Mesenchymal stem cell (in vitro differentiated cells and primary cell): ENCODE results near the gene FBN2.

Experiments
- DNase-seq: peaks from one replicate; pipeline ENCODE4 v3.0.0-alpha.2; 2013
- H2AFZ ChIP-seq: one replicate; pipeline ENCODE4 v1.6.1; 2013; ENCODE audit warnings: low read depth, mild to moderate bottlenecking, control low read depth, inconsistent platforms, low read length, moderate library complexity
- H2AK5ac ChIP-seq: 2 replicates; pipeline ENCODE4 v1.6.1; 2013; ENCODE audit warnings: low read length, moderate library complexity, mild to moderate bottlenecking, inconsistent platforms; ENCODE audit not compliant: severe bottlenecking
- H2BK120ac ChIP-seq: one replicate; pipeline ENCODE4 v1.6.1; 2013; ENCODE audit warnings: low read depth, mild to moderate bottlenecking, inconsistent platforms, low read length, moderate library complexity
- H2BK12ac ChIP-seq, 2 experiments: one replicate each; pipeline ENCODE4 v1.6.1; 2013; ENCODE audit warnings: inconsistent platforms in 2 of 2, low read length in 2 of 2, mild to moderate bottlenecking in 2 of 2, moderate library complexity in 2 of 2, control low read depth in 1 of 2
- H2BK15ac ChIP-seq: one replicate; pipeline ENCODE4 v1.6.1; 2013; ENCODE audit warnings: mild to moderate bottlenecking, low read depth, inconsistent platforms; ENCODE audit not compliant: poor library complexity, severe bottlenecking
- H2BK5ac ChIP-seq: 2 replicates; pipeline ENCODE4 v1.6.1; 2013; ENCODE audit warnings: low read depth, mild to moderate bottlenecking, low read length, control low read depth, inconsistent platforms; ENCODE audit not compliant: poor library complexity, severe bottlenecking
- H3K14ac ChIP-seq, 2 experiments: one replicate each; pipeline ENCODE4 v1.6.1; 2013; ENCODE audit warnings: inconsistent platforms in 2 of 2, low read length in 2 of 2, control low read depth in 1 of 2, mild to moderate bottlenecking in 1 of 2, moderate library complexity in 1 of 2
- H3K18ac ChIP-seq, 2 experiments: one replicate each; pipeline ENCODE4 v1.6.1; 2013; ENCODE audit warnings: inconsistent platforms in 2 of 2, low read length in 2 of 2, control low read depth in 1 of 2, low read depth in 1 of 2, mild to moderate bottlenecking in 1 of 2
- H3K23ac ChIP-seq, 2 experiments: one replicate each; pipeline ENCODE4 v1.6.1; 2013; ENCODE audit warnings: inconsistent platforms in 2 of 2, low read length in 2 of 2, mild to moderate bottlenecking in 2 of 2, moderate library complexity in 2 of 2, control low read depth in 1 of 2
- H3K27ac ChIP-seq: 2 replicates; pipeline ENCODE4 v1.5.1; 2013; ENCODE audit warnings: mild to moderate bottlenecking, moderate library complexity, low read length, control low read depth, inconsistent platforms; ENCODE audit not compliant: poor library complexity, severe bottlenecking
- H3K27me3 ChIP-seq, 2 experiments: 2 replicates each; pipeline versions ENCODE4 v1.6.1 to v1.7.0; 2013; ENCODE audit warnings: low read length in 2 of 2, mild to moderate bottlenecking in 2 of 2, moderate library complexity in 2 of 2, control low read depth in 1 of 2, inconsistent platforms in 1 of 2; ENCODE audit not compliant: control insufficient read depth in 1 of 2, insufficient read depth in 1 of 2
- H3K36me3 ChIP-seq, 2 experiments: 2 replicates each; pipeline versions ENCODE4 v1.6.1 to v1.7.0; 2013; ENCODE audit warnings: low read length in 2 of 2, control low read depth in 1 of 2, inconsistent platforms in 1 of 2, low read depth in 1 of 2, mild to moderate bottlenecking in 1 of 2; ENCODE audit not compliant: insufficient read depth in 2 of 2, control insufficient read depth in 1 of 2
- H3K4ac ChIP-seq, 2 experiments: one replicate each; pipeline ENCODE4 v1.6.1; 2013; ENCODE audit warnings: inconsistent platforms in 2 of 2, low read length in 2 of 2, mild to moderate bottlenecking in 2 of 2, moderate library complexity in 2 of 2, control low read depth in 1 of 2, low read depth in 1 of 2
- H3K4me1 ChIP-seq: 2 replicates; pipeline ENCODE4 v1.6.1; 2013; ENCODE audit warnings: low read depth, low read length, control low read depth; ENCODE audit not compliant: control insufficient read depth, insufficient read depth
- H3K4me2 ChIP-seq: 2 replicates; pipeline ENCODE4 v1.6.1; 2013; ENCODE audit warnings: low read length, mild to moderate bottlenecking, inconsistent platforms; ENCODE audit not compliant: poor library complexity, severe bottlenecking
- H3K4me3 ChIP-seq, 2 experiments: 2 replicates each; pipeline versions ENCODE4 v1.5.1 to v1.7.0; 2013; ENCODE audit warnings: low read length in 2 of 2, mild to moderate bottlenecking in 2 of 2, control low read depth in 1 of 2, low read depth in 1 of 2; ENCODE audit not compliant: insufficient read depth in 1 of 2
- H3K79me1 ChIP-seq: replicated peaks from 2 replicates; pipeline ENCODE4 v1.6.1; 2013; ENCODE audit warnings: mild to moderate bottlenecking, control low read depth, low read length, inconsistent platforms; ENCODE audit not compliant: poor library complexity, severe bottlenecking
- H3K9ac ChIP-seq: 2 replicates; pipeline ENCODE4 v1.7.0; 2013; ENCODE audit warnings: mild to moderate bottlenecking, low read length, moderate library complexity
- H3K9me3 ChIP-seq: 2 replicates; pipeline ENCODE4 v1.7.0; 2013; ENCODE audit warnings: mild to moderate bottlenecking, low read length; ENCODE audit not compliant: control insufficient read depth
- H4K8ac ChIP-seq: one replicate; pipeline ENCODE4 v1.6.1; 2013; ENCODE audit warnings: inconsistent platforms, mild to moderate bottlenecking, low read length, moderate library complexity
- H4K91ac ChIP-seq: one replicate; pipeline ENCODE4 v1.6.1; 2013; ENCODE audit warnings: mild to moderate bottlenecking, low read length, inconsistent platforms
- WGBS: methylation state at CpG from one replicate; pipeline ENCODE4 v1.1.7; 2013; ENCODE audit warnings: mixed read lengths; 5-methylcytosine and 5-hydroxymethylcytosine counted together

The FBN2 gene

DNA sequence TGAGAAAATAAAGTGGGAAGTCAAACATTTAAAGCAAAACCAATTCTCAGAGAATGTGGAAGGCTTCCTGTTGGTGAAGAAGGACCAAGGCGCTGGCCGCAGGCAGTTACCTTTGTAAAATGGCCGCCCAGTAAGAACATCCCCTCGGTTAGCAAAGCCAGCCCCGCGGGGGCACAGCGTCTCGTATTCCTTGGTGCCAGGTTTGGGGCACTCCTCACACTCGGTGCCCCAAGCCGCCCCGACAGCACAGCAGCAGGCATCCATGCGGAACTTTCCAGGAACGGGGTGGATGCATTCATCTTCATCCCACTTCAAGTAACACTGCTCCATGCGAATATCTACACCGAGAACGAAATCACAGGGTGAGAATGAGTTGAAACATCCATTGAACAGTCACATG lies 192.8 kb downstream of the FBN2 start:
- Histone ChIP-seq H2AFZ (no peak overlapping the region), H4K91ac (no peak overlapping the region), H3K27ac (no peak overlapping the region), H3K18ac (no peak overlapping the region), H2BK5ac (no peak overlapping the region), H3K4me1 (no peaks in the 10 kb centered on the region), H3K14ac (no peak overlapping the region), H3K36me3 (peaks cover 22 to 64% of the 10 kb centered on the region in 2 experiments), H2BK12ac (no peak overlapping the region), H3K4ac (no peak overlapping the region), H3K4me3 (no peak overlapping the region), H2BK120ac (no peak overlapping the region), H4K8ac (no peak overlapping the region), H3K23ac (no peak overlapping the region), H2BK15ac (no peak overlapping the region), H3K9me3 (no peaks in the 10 kb centered on the region), H3K79me1 (no peaks in the 10 kb centered on the region), H2AK5ac (no peak overlapping the region), H3K9ac (no peak overlapping the region), H3K4me2 (no peak overlapping the region), H3K27me3 (no peaks in the 10 kb centered on the region)
- WGBS, result 98% methylated on average over 16 of the region's 16 CpGs
- DNase-seq, result no peak

DNA sequence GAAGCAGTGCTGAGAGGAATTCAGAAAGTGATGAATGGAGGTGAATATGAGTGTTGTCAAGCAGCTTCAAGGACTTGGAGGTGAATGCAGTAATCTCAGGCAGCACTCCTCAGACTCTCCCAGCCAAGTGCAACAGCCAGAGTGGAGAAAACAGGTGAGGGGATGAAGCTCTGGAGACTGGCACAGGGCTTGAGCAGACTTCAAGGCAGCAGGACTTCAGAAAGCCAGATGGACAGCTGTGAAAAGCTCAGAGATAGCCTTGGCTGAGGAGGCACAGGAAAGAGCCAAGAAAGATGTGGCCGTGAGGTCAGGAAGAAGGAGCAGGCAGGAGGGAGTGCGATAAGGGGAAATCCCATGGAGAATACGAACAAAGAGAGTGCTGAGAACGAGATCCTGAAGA lies 194.9 kb downstream of the FBN2 start:
- Histone ChIP-seq H2BK5ac (no peak overlapping the region), H2BK15ac (no peak overlapping the region), H3K18ac (no peak overlapping the region), H3K27ac (no peak overlapping the region), H2BK120ac (no peak overlapping the region), H3K9ac (no peak overlapping the region), H2AK5ac (no peak overlapping the region), H4K8ac (no peak overlapping the region), H3K4me3 (no peak overlapping the region), H3K23ac (no peak overlapping the region), H3K4me1 (no peaks in the 10 kb centered on the region), H3K27me3 (no peaks in the 10 kb centered on the region), H3K36me3 (peaks cover 28 to 60% of the 10 kb centered on the region in 2 experiments), H3K79me1 (no peaks in the 10 kb centered on the region), H3K14ac (no peak overlapping the region), H3K4me2 (no peak overlapping the region), H2BK12ac (no peak overlapping the region), H4K91ac (no peak overlapping the region), H3K9me3 (no peaks in the 10 kb centered on the region), H2AFZ (no peak overlapping the region), H3K4ac (no peak overlapping the region)
- WGBS, result 95% methylated on average over 4 of the region's 4 CpGs
- DNase-seq, result no peak

DNA sequence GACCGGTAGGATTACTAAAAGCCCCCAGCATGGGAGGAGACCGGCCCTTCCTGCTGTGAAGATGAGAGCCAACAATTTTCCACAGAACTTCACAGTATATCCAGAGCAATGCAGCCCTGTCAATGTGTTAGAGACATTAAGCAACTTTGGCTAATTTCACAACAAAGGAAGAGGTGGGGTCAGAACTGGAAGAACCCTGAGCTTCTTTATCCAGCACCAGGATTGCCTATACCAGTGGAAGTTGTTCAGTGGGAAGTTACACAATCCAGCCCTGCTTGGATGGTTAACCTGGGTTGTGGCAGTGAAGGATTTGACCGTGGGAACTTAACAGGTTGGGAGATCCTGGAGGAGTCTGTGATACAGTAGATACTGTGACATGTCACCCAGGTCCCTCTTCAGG lies 197.0 kb downstream of the FBN2 start:
- Histone ChIP-seq H3K4me2 (no peak overlapping the region), H2AK5ac (no peak overlapping the region), H3K23ac (no peak overlapping the region), H4K8ac (no peak overlapping the region), H3K9me3 (no peaks in the 10 kb centered on the region), H3K27me3 (no peaks in the 10 kb centered on the region), H2BK12ac (no peak overlapping the region), H2BK5ac (no peak overlapping the region), H2BK120ac (no peak overlapping the region), H3K14ac (no peak overlapping the region), H2AFZ (no peak overlapping the region), H2BK15ac (peak overlapping the region; percentile 32), H3K4me1 (no peaks in the 10 kb centered on the region), H3K79me1 (no peaks in the 10 kb centered on the region), H3K18ac (no peak overlapping the region), H3K4me3 (no peak overlapping the region), H3K9ac (no peak overlapping the region), H3K36me3 (peaks cover 35 to 74% of the 10 kb centered on the region in 2 experiments), H3K4ac (no peak overlapping the region), H4K91ac (no peak overlapping the region), H3K27ac (no peak overlapping the region)
- WGBS, result 93% methylated on average over 2 of the region's 3 CpGs
- peak; percentile 46 for DNase-seq

DNA sequence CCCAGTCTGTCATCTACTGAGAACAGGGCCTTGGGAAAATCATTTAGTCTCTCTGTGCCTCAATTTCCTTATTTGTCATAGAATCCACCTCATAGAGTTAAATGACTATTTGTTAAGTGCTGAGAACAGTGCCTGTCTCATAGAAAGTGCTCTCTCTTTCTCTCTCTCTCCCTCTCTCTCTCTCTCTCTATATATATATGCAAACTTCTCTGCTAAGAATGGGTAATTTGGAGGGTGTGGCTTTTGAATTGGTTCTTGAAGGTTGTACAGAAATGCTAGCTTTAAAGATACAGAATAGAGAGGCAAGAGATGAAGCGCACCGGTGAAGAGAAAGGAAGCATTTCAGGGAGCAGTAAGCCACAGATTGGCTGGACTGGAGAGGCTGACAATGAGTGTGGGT lies 197.4 kb downstream of the FBN2 start:
- Histone ChIP-seq H3K18ac (no peak overlapping the region), H3K4me2 (no peak overlapping the region), H3K9me3 (no peaks in the 10 kb centered on the region), H2AFZ (no peak overlapping the region), H3K4me1 (no peaks in the 10 kb centered on the region), H3K36me3 (peaks cover 35 to 78% of the 10 kb centered on the region in 2 experiments), H3K27ac (no peak overlapping the region), H4K91ac (no peak overlapping the region), H3K9ac (no peak overlapping the region), H2AK5ac (no peak overlapping the region), H3K79me1 (no peaks in the 10 kb centered on the region), H2BK12ac (no peak overlapping the region), H2BK5ac (no peak overlapping the region), H2BK15ac (peak overlapping the region; percentile 32), H3K4ac (no peak overlapping the region), H3K4me3 (no peak overlapping the region), H3K27me3 (no peaks in the 10 kb centered on the region), H3K14ac (no peak overlapping the region), H2BK120ac (no peak overlapping the region), H3K23ac (no peak overlapping the region), H4K8ac (no peak overlapping the region)
- DNase-seq, result no peak
- 95% methylated on average over 2 of the region's 2 CpGs for WGBS
